Epithelial cell of proximal tubule (primary cell): ENCODE data around the gene PGM2L1. TPM values are rescaled to one million over a fixed set of nuclear protein-coding genes. Genes with fewer than 3 reads are reported as not detected.

Experiments
- DNase-seq: peaks from one replicate; pipeline ENCODE4 v3.0.0-alpha.2; 2011; ENCODE audit warnings: low read depth
- H3K4me3 ChIP-seq: 2 replicates; pipeline ENCODE4 v1.5.1; 2011; ENCODE audit warnings: low read depth, mild to moderate bottlenecking, low read length
- total RNA-seq: library from RNA; depleted of rRNA; stranded (reverse); fragments of >200 nt; gene quantifications from 2 replicates; pipeline ENCODE4 v1.2.3, GENCODE V29; 2015
- TF ChIP-seq, protein P1 (sequence below): conservative IDR thresholded peaks from 2 replicates; pipeline ENCODE4 v1.5.1; 2012; ENCODE audit warnings: low read depth, mild to moderate bottlenecking, low read length

PGM2L1 gene
- total RNA-seq: 10.0 and 10.3 TPM in 2 replicates

DNA sequence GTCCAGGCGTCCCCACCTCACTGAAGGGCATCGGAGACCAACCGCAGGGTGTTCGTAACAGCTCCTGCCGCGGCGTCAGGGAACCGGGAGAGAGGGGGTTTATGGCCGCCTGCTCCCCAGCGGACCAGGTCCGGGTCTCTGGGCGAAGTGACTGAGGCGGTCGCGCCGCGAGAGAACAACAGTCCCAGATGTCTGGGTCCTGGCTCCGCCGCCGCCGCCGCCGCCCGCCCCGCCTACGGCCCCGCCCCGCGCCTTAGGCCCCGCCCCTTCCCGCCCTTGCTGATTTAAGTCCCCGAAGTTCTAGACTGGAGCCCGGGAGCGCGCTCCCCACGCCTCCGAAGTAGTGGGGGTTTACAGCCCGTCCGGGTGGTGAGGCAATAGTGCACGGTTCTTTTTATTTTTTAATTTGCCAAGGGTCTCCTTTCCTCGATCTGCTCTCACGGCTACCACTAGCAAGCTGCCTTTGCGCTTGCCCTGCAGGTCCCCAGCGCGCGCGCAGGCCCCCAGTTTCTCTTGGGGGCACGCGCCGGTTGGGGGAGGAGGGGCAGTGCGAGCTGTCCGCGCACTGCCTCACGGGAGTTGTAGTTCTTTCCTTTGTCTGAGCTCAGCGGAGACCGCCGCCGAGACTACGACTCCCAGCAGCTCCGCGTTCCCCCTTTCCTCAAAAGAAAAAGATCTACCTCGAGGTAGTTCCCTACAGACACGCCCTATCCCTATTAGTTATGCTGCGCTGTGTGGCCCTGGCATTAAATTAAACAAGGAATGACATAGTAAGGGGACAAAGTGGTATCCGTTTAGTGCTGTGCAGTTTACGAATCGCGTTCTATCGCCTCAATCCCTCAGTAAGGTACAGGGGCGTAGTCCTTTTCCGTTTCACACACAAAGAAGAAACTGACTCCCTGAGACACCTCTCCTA lies at the start of gene PGM2L1:
PGM2L1 (minus strand) TSS at position 190 of the 916 bp plus-strand sequence. CDS start 272 bp downstream, outside the sequence.
- peak within 1 kb of the TSS; percentile 96 for H3K4me3 ChIP-seq
- no peak for DNase-seq
- TF ChIP-seq, protein P1, sequence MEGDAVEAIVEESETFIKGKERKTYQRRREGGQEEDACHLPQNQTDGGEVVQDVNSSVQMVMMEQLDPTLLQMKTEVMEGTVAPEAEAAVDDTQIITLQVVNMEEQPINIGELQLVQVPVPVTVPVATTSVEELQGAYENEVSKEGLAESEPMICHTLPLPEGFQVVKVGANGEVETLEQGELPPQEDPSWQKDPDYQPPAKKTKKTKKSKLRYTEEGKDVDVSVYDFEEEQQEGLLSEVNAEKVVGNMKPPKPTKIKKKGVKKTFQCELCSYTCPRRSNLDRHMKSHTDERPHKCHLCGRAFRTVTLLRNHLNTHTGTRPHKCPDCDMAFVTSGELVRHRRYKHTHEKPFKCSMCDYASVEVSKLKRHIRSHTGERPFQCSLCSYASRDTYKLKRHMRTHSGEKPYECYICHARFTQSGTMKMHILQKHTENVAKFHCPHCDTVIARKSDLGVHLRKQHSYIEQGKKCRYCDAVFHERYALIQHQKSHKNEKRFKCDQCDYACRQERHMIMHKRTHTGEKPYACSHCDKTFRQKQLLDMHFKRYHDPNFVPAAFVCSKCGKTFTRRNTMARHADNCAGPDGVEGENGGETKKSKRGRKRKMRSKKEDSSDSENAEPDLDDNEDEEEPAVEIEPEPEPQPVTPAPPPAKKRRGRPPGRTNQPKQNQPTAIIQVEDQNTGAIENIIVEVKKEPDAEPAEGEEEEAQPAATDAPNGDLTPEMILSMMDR: no peak

DNA sequence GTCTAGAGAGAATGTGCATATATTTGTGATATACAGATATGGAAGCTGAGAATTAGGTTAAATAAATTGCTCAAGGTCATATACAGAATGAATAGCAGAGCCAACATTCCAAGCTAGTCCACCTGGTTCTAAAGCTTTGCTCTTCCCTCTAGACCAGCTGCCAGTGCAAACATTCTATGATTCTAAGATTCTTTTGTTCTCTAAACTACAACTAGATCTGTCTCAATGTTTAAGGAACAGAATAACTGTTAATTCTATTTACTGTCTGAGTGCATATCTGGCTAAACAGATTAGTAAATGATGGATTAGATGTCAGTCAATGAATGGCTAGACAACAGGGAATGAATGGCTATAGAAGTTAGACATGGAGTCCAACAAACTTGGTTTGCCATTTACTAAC lies 49.5 kb upstream of the PGM2L1 start:
- DNase-seq: no peak
- no peak overlapping the region for H3K4me3 ChIP-seq
- TF ChIP-seq, protein P1: no peak

DNA sequence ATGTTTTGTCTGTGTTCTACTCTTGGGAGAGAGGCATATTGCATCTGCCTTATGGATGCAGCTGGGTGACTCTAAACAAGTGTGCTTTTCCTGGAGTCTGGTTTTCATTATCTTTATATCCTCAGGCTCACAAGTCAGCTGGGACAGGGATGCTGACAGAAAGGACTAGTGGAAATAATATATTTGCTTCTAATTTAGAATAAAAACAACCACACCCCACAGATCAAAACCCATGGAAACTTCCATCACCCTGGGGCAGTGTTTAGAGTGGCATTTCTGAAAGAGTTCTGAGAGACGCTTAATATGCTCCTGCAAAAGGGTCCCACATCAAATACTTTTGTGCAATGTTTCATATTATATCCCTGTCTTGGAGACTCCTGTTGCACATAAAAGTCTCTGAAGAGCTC lies 48.3 kb upstream of the PGM2L1 start:
- TF ChIP-seq, protein P1: no peak
- H3K4me3 ChIP-seq: no peak overlapping the region
- no peak for DNase-seq

DNA sequence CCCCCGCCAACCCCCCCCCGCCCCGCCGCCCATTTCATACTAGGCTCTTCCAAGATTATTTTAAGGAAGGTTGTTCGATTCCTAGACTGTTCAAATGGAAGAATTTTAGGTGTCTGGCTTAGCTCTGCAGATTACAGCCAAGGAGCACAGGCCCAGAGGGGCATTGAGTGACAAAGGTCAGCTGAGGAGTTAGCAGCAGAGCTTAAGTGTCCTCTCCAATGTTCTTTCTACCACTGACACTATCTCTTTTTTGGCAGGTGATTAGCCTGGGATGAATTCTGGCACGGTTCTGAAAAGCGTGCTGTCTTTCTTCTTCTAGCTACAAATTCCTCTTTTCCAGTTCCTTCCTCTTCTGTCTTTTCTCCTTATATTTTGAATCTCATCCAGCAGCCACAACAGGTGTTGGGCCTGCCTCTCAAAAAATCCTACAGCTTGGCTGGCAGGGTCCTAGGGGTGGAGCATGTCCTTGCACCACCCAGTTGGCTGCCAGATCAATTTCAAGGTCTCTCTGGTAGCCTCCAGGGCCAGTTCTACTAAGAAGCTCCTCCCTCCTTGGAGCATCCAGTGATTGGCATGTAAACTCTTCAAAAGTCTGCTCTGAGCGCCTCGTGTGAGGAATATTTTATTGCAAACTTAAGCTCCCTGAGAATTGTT lies 46.1 kb upstream of the PGM2L1 start:
- no peak overlapping the region for H3K4me3 ChIP-seq
- no peak for DNase-seq
- TF ChIP-seq, protein P1: no peak

DNA sequence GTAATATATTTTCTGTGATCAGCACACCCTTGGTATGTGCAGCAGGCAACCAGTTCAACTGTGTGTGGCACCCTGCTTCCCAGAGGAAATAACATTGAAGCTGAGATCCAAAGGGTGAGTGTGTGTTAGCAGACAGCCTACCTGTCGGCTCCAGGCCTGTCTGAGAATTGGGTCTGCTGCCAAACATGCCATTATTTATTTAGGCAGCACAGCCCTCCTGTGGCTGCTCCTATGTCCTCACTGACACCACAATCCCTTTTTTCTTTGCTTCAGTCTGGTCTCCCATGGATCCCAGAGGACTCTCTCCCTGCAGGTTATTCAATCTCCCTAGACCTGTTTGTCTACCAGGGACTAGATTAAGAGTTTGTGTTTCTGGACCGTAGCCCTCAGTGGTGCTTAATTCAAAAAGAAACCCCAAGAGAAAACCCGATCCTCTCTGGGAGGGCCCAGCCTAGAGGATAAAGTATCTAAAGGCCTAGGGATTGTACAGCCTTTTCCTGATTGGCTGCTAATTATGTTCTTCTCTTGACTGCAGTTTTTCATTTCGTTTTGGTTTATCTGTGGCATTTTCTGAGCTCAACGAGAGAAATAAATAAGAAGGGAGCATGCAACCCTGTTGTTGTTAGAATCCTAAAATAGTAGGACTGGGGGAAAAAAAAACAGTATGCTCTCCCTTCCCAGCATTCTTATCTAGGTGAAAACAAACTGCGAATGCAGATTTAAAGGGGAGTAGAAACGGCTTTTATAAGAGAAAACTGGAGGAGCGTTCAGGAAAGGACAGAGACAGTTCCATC lies 45.0 kb upstream of the PGM2L1 start:
- DNase-seq: no peak
- no peak overlapping the region for H3K4me3 ChIP-seq
- TF ChIP-seq, protein P1: peak; percentile 53

DNA sequence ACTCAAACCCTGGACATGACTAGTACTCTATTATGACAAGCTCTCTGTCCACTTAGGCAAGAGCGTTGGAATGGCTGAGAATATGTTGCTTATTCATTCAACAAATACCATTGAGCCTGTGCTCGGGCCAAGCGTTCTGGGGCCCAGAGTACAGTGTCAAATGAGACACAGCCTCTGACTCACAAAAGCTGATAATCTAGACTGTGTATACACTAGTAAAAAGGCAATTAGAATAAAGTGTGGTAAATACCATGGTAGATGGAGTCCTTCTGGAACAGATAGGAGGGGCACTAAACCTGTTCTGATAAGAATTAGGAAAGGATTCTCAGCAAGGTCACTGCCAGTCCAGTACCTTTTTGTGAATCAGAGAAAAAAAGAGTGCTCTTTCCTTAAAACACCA lies 44.4 kb upstream of the PGM2L1 start:
- no peak overlapping the region for H3K4me3 ChIP-seq
- DNase-seq: no peak
- TF ChIP-seq, protein P1: no peak
